Spleen (tissue), 11 donors: ENCODE results near the gene FTCDNL1. TPM values are rescaled to one million over a fixed set of nuclear protein-coding genes. Genes with fewer than 3 reads are reported as not detected.

Source experiments
- DNase-seq: peaks from one replicate; pipeline ENCODE4 v3.0.0-alpha.2; 2020
- H3K27ac ChIP-seq, 8 donors: fragments of 200-600 bp; sonication (generic) in 7 of 8; 1 replicate in 4 of 8; 2 replicates in 4 of 8; pipeline versions ENCODE4 v1.5.0 to v1.8.0; 2016 to 2021; ENCODE audit warnings: inconsistent platforms in 4 of 8, mild to moderate bottlenecking in 4 of 8, moderate library complexity in 1 of 8
- H3K27me3 ChIP-seq, 7 donors: fragments of 200-600 bp; sonication (generic) in 6 of 7; replicated peaks in 1 of 7; 1 replicate in 4 of 7; 2 replicates in 3 of 7; pipeline versions ENCODE4 v1.5.0 to v1.8.0; 2016 to 2021; ENCODE audit warnings: inconsistent platforms in 3 of 7, mild to moderate bottlenecking in 1 of 7
- H3K36me3 ChIP-seq, 6 donors: fragments of 200-600 bp; sonication (generic) in 5 of 6; 1 replicate in 4 of 6; 2 replicates in 2 of 6; pipeline versions ENCODE4 v1.5.0 to v1.8.0; 2016 to 2021; ENCODE audit warnings: inconsistent platforms in 2 of 6
- H3K4me1 ChIP-seq, 6 donors: fragments of 200-600 bp; sonication (generic) in 5 of 6; 1 replicate in 3 of 6; 2 replicates in 3 of 6; pipeline versions ENCODE4 v1.5.0 to v1.8.0; 2016 to 2021; ENCODE audit warnings: inconsistent platforms in 3 of 6
- H3K4me3 ChIP-seq, 8 donors: fragments of 200-600 bp; sonication (generic) in 7 of 8; 1 replicate in 4 of 8; 2 replicates in 4 of 8; pipeline versions ENCODE4 v1.5.0 to v1.8.0; 2016 to 2021; ENCODE audit warnings: inconsistent platforms in 4 of 8, mild to moderate bottlenecking in 4 of 8, moderate library complexity in 2 of 8
- H3K9me3 ChIP-seq, 8 donors: fragments of 200-600 bp; sonication (generic) in 7 of 8; 1 replicate in 4 of 8; 2 replicates in 4 of 8; pipeline versions ENCODE4 v1.5.0 to v1.8.0; 2016 to 2021; ENCODE audit warnings: inconsistent platforms in 4 of 8
- CTCF ChIP-seq, 11 experiments: fragments of 200-600 bp in 7 of 11; fragments of 450-650 bp in 4 of 11; sonication (generic) in 4 of 11; IDR thresholded peaks in 8 of 11; conservative IDR thresholded peaks in 3 of 11; 1 replicate in 7 of 11; 2 replicates in 4 of 11; pipeline versions ENCODE4 v1.4.0 to v1.8.0; 2016 to 2021; ENCODE audit warnings: antibody characterized with exemption in 11 of 11, inconsistent platforms in 4 of 11, mild to moderate bottlenecking in 1 of 11
- POLR2A ChIP-seq, 3 donors: fragments of 450-650 bp; IDR thresholded peaks; one replicate each; pipeline ENCODE4 v1.5.1; 2017; ENCODE audit warnings: antibody characterized with exemption in 3 of 3, mild to moderate bottlenecking in 1 of 3
- POLR2AphosphoS5 ChIP-seq, 3 donors: sonication (generic); formaldehyde crosslinking; IDR thresholded peaks; one replicate each; pipeline ENCODE4 v1.5.1; 2017; ENCODE audit warnings: antibody characterized with exemption in 3 of 3
- WGBS, 5 donors: extraction: QIAGEN DNeasy Blood & Tissue Kit in 3 of 5; methylation state at CpG; one replicate each; pipeline versions ENCODE4 v1.1.5 to v1.1.7; 2013 to 2018; 5-methylcytosine and 5-hydroxymethylcytosine counted together
- intact Hi-C: fragments of 100-400 bp; cut with DNase I; formaldehyde crosslinking; loops from one replicate; pipeline ENCODE4 v1.15.0; 2023; ENCODE audit warnings: low total_unique reads
- polyA plus RNA-seq, 3 donors: library from polyadenylated mRNA; stranded (reverse); fragments of 200-250 nt; gene quantifications; one replicate each; pipeline ENCODE4 v1.2.1, GENCODE V29; 2013
- total RNA-seq, 7 donors: library from RNA; depleted of rRNA in 3 of 7; stranded (reverse); fragments of >200 nt in 3 of 7; fragmentation: NEBNext Ultra II Directional in 4 of 7; extraction: Animal tissue kit (Norgen Biotek cat#: 25700) in 4 of 7; gene quantifications; one replicate each; pipeline versions ENCODE4 v1.1.0 to v1.2.1, GENCODE V29; 2016 to 2021
- donor health status: healthy with polysubstance abuse.
- donor health status: DM: no; HTN: no; CAD: no; lungs with moderate emphysema.
- donor health status: DM: no; HTN: no; CAD: no.
- donor health status: Bipolar disorder and iron deficiency.
- donor health status: healthy.
- donor health status: DM: no; HTN: no; CAD: no.
- donor health status: DM: yes; HTN: yes; CAD: no.

Gene FTCDNL1
- total and polyA plus RNA-seq, 10 donors: 2.1 to 10.3 (median 7.0) TPM

GRCh38 chr2:199734651-199735050, 116.3 kb downstream of the FTCDNL1 start:
- DNase-seq: no peak
- peaks cover 0 to 12% (median 6%) of the 10 kb centered on the region in 6 donors for H3K4me1 ChIP-seq
- TF ChIP-seq POLR2A (IDR thresholded peaks at IDR 0.05) (no peak), POLR2AphosphoS5 (IDR thresholded peaks at IDR 0.05) (no peak), CTCF (IDR thresholded peaks at IDR 0.05 in 8 of 11, conservative IDR thresholded peaks at IDR 0.05 in 3 of 11) (no peak)
- no peaks in the 10 kb centered on the region for H3K36me3 ChIP-seq
- intact Hi-C loops: loop anchor here (5.0 kb wide), 1 partner anchor 1422 kb away; no protein-coding TSS in a partner anchor
- H3K4me3 ChIP-seq: no peak overlapping the region
- peaks cover 0 to 12% (median 0%) of the 10 kb centered on the region in 7 donors for H3K27me3 ChIP-seq
- no peaks in the 10 kb centered on the region for H3K9me3 ChIP-seq
- H3K27ac ChIP-seq: no peak overlapping the region
- WGBS, 5 donors: 56 to 87% (median 68%) methylated on average over 1 of the region's 1 CpG

GRCh38 chr2:199734011-199734410, 117.0 kb downstream of the FTCDNL1 start:
- DNase-seq: no peak
- Histone ChIP-seq H3K36me3 (no peaks in the 10 kb centered on the region), H3K9me3 (no peaks in the 10 kb centered on the region), H3K4me3 (no peak overlapping the region), H3K27me3 (peaks cover 0 to 6% (median 0%) of the 10 kb centered on the region in 7 donors), H3K27ac (no peak overlapping the region), H3K4me1 (peaks cover 0 to 6% (median 1%) of the 10 kb centered on the region in 6 donors)
- TF ChIP-seq POLR2A (IDR thresholded peaks at IDR 0.05) (no peak), CTCF (IDR thresholded peaks at IDR 0.05 in 8 of 11, conservative IDR thresholded peaks at IDR 0.05 in 3 of 11) (no peak), POLR2AphosphoS5 (IDR thresholded peaks at IDR 0.05) (no peak)
- WGBS, 5 donors: 49 to 63% (median 57%) methylated on average over 2 of the region's 2 CpGs
- intact Hi-C loops: no loop called here

- H3K27me3 ChIP-seq: peaks cover 0 to 22% (median 0%) of the 10 kb centered on the region in 7 donors
- TF ChIP-seq POLR2AphosphoS5 (IDR thresholded peaks at IDR 0.05) (no peak), POLR2A (IDR thresholded peaks at IDR 0.05) (no peak), CTCF (IDR thresholded peaks at IDR 0.05 in 8 of 11, conservative IDR thresholded peaks at IDR 0.05 in 3 of 11) (no peak)
- intact Hi-C loops: no loop called here
- no peak overlapping the region for H3K4me3 ChIP-seq
- no peaks in the 10 kb centered on the region for H3K9me3 ChIP-seq
- H3K4me1 ChIP-seq: no peaks in the 10 kb centered on the region
- H3K36me3 ChIP-seq: no peaks in the 10 kb centered on the region
- DNase-seq: no peak
- no peak overlapping the region for H3K27ac ChIP-seq
- 73 to 85% (median 76%) methylated on average over 2 of the region's 2 CpGs for WGBS, 5 donors
These were observed 123.2 kb downstream of the FTCDNL1 start for GRCh38 chr2:199727801-199728200.

- Histone ChIP-seq H3K4me1 (no peaks in the 10 kb centered on the region), H3K9me3 (no peaks in the 10 kb centered on the region), H3K27me3 (peaks cover 0 to 22% (median 0%) of the 10 kb centered on the region in 7 donors), H3K36me3 (no peaks in the 10 kb centered on the region), H3K27ac (no peak overlapping the region), H3K4me3 (no peak overlapping the region)
- 43 to 80% (median 61%) methylated on average over 1 of the region's 1 CpG for WGBS, 5 donors
- no peak for DNase-seq
- TF ChIP-seq POLR2A (IDR thresholded peaks at IDR 0.05): no peak
- no peak for TF ChIP-seq POLR2AphosphoS5 (IDR thresholded peaks at IDR 0.05)
- TF ChIP-seq CTCF (IDR thresholded peaks at IDR 0.05 in 8 of 11, conservative IDR thresholded peaks at IDR 0.05 in 3 of 11): no peak
- intact Hi-C loops: no loop called here
These were observed 123.7 kb downstream of the FTCDNL1 start for GRCh38 chr2:199727306-199727705.
